Measurements from ENCODE around the gene ZBTB37. TPM values are rescaled to one million over a fixed set of nuclear protein-coding genes. Genes with fewer than 3 reads are reported as not detected.
"Not testable (repeated sequence)": the region's sequence is repeated elsewhere in the genome, so short reads cannot be mapped to it uniquely, and the experiment has no call there.

The ZBTB37 gene
- polyA plus RNA-seq (ENCODE audit: insufficient read depth in 1 of 5, insufficient read length in 5 of 5, low replicate concordance in 1 of 5) = 10 to 100 TPM in 4 of 5 donors, 1 to 10 TPM in 1; 6.3 to 13.0 (median 11.7) TPM
- long read RNA-seq, donor 1, full-length matches to known transcripts = 1 of 1 reads
- long read RNA-seq, donor 1, partial matches to known transcripts = 0 of 1 reads
- long read RNA-seq, donor 1, other reads (novel, unspliced or antisense) = 0 of 1 reads
- long read RNA-seq, donor 2 = 0 reads
- long read RNA-seq, donor 3 = 0 reads
- long read RNA-seq, donor 4 = 0 reads
- long read RNA-seq, donor 5, full-length matches to known transcripts = 1 of 1 reads
- long read RNA-seq, donor 5, partial matches to known transcripts = 0 of 1 reads
- long read RNA-seq, donor 5, other reads (novel, unspliced or antisense) = 0 of 1 reads
- long read RNA-seq, donor 6 = 0 reads
- long read RNA-seq, donor 7, partial matches to known transcripts = 0 of 1 reads
- long read RNA-seq, donor 7, other reads (novel, unspliced or antisense) = 0 of 1 reads
- long read RNA-seq, donor 8 = 0 reads

GRCh38 chr1:173868266-173869020 lies at the start of gene ZBTB37:
ZBTB37 (plus strand) TSS chr1:173868380; CDS start chr1:173870226, 1,846 bp downstream.
- peak; percentile 87 to 90 for DNase-seq

DNA sequence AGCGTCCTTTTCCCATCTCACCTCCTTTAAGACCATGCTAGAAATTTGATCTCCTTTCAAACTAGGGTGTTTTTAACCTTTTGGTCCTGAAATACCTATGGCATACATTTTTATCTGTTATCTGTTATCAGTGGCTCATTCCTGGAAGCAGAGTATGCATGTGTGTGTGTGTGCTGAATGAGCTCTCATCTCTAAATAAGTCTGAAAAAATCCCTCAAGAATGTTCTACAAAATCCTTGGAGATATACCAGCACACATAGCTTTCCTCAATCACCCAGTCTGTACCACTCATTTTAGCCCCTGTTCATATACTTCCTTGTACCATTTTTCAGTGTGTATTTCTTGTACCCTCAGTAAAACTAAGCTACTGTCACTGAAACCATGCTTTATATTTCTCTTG lies 49.7 kb upstream of the ZBTB37 start:
- DNase-seq = no peak

- no peak for DNase-seq
Observed at GRCh38 chr1:173821680-173822079, 46.5 kb upstream of the ZBTB37 start.

GRCh38 chr1:173823781-173824314 lies 44.3 kb upstream of the ZBTB37 start:
- peak in 1 of 2 donors; percentile 1 for DNase-seq

DNA sequence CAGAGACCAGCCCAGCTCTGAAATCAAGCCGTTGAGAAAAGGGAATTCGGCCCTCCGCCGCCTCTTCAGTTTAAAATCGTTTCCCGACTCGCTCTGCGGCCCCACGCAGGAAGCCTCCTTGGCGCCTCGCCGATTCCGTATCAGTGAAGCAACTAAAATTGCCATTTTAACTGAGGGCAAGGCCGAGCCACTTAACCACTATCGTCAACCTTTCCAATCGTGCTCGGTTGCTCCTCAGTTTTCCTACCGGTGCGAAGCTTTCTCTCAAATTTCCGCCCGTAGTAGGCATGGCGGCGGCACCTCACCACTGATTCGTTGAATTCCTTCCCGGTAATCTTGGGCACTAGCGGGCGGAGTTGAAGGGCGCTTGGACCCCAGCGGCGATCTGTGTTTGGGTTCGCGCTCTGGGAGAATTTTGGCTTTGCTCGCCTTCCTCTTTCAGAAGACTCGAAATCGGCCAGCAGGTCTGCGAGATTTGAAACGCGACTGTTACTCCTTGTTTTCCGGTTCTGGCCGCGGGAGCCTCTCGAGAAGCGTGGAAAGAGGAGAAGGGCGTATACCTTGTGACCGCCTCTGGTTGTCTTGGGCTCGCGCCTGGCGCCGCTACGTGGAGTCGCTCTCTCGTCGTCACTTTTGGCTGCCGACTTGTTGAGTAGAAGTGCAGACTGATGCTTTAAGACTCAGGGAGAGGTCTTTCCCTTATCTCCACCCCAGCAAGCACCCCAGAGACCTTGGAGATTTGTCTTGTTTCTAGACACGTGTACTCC lies 43.7 kb upstream of the ZBTB37 start, which contains the start of the genes CENPL and DARS2:
Gene CENPL, minus strand, starts transcription at position 569 of the 767 bp plus-strand sequence. CDS start 13,584 bp downstream, outside the sequence.
Gene DARS2, plus strand, starts transcription at position 359 of the 767 bp plus-strand sequence. CDS start 557 bp downstream, outside the sequence.
- peak; percentile 96 to 98 for DNase-seq

GRCh38 chr1:173827611-173828010 lies 40.6 kb upstream of the ZBTB37 start:
- DNase-seq = no peak

GRCh38 chr1:173832748-173833147 lies 35.4 kb upstream of the ZBTB37 start:
- no peak for DNase-seq

DNA sequence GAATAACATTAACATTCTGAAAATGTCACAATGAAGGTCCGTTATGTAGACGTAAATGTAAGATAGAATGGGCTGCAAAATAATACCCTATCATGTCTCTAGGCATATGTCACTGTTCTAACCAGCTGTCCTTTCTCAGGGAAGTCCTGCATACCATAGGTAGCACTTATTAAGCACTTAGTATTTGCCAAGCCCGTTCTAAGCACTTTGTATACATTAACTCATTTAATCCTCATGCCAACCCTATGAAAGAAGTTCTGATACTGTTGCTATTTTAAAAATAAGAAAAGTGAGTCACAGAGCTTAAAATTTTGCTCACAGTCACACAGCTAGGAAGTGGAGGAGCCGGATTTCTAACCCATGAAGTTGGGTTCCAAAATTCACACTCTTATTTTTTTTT lies 16.1 kb upstream of the ZBTB37 start:
- DNase-seq = no peak

DNA sequence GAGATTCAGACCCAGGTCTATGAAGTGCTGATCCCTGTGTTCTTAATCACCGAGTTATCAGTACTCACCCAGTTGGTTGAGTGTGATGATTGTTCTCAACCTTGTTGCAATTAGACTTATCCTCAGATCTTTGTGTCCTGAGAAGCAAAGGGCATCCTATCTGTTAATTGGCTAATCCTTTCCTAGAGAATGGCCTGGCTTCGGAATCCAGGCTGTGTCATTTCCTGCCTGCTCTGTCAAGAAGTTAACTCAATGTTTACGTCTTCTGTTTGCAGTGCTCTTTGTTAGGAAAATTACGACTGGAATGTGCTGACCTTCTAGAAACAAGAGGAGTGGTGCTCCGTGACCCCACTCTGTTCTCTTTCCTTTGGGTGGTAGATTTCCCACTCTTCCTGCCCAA lies 15.1 kb upstream of the ZBTB37 start:
- DNase-seq = no peak

DNA sequence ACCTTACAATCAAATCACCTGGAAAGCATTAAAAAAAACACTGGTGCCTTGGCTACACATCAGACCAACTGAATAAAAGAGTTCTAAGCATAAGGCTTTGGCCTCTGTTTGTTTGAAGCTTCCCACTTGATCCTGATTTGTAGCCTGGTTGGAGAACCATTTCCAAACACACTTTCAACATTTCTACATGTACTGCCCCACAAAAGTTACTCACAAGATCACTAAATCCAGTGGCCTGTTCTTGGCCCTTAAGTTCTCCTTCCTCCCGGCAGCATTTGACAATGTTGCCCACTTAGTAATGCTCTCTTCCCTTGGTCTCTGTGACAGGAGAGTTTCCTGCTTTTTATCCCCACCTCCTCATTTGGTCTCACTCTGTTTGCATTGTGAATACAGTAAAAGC lies 12.2 kb upstream of the ZBTB37 start:
- DNase-seq = no peak

- DNase-seq = no peak
Observed at GRCh38 chr1:173856903-173857302, 11.3 kb upstream of the ZBTB37 start.

DNA sequence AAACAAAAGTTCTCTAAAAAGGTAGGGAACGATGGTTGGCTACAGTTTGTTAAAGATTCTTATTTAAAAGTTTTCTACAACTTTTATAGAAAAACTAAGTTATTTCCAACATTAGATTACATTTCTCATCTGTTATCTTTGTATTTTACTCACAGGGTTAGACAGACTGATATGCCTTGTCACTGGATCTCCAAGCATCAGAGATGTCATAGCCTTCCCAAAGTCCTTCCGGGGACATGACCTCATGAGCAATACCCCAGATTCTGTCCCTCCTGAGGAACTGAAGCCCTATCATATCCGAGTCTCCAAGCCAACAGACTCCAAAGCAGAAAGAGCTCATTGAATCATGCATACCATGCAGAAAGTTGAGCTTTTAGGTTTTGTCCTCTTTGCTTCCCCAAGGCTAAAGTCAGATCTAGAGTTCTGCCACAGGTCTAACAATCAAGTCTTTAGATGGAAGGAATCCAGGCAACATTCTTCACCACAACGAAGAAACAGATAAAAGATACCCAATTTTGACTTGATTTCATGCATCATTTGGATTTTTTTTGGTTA lies 10.7 kb upstream of the ZBTB37 start:
- no peak for DNase-seq

DNA sequence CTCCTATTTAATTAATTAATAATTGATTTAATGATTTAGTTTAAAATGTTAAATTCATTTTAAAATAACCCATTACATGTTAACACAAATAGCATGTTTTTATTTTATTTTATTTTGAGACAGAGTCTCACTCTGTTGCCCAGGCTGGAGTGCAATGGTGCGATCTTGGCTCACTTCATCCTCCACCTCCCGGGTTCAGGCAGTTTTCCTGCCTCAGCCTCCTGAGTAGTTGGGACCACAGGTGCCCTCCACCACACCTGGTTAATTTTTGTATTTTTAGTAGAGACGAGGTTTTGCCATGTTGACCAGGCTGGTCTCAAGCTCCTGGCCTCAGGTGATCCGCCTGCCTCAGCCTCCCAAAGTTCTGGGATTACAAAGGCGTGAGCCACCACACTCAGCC lies 8.6 kb upstream of the ZBTB37 start:
- not testable (repeated sequence) for DNase-seq

DNA sequence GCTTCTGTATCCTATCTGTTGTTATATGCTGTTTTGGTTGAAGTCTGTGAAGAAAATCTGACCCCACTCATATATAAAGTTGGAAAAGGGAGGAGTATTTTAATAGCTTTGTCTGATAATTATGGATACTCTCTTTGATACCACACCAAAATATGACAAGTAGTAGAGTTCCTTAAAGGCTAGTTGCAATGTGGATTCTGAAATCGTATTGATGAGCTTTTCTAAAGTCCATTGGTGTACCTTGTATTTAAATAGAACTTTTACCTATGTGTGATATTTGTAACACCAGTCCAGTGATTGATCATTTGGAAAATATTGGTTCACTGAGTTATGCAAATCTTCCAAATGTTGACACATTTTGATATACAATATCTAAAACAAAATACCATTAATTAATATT lies 8.1 kb upstream of the ZBTB37 start:
- DNase-seq = no peak

GRCh38 chr1:173861731-173862145 lies 6.4 kb upstream of the ZBTB37 start:
- no peak for DNase-seq

DNA sequence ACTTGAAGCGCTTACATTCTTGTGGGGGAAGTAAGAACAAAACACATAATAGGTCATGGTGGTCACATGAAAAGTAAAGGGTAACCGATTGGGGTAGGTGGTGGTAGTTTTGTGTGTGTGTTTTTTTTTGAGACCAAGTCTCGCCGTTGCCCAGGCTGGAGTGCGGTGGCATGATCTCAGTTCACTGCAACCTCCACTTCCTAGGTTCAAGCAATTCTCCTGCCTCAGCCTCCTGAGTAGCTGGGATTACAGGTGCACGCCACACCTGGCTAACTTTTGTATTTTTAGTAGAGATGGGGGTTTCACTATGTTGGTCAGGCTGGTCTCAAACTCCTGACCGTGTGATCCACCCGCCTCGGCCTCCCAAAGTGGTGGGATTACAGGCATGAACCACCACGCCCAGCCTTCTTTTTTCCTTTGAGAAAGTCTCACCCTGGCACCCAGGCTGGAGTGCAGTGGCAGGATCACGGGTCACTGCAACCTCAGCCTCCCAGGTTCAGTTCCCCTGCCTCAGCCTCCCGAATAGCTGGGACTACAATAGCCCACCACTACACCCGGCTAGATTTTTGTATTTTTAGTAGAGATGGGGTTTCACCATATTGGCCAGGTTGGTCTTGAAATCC lies 5.9 kb upstream of the ZBTB37 start:
- not testable (repeated sequence) for DNase-seq

DNA sequence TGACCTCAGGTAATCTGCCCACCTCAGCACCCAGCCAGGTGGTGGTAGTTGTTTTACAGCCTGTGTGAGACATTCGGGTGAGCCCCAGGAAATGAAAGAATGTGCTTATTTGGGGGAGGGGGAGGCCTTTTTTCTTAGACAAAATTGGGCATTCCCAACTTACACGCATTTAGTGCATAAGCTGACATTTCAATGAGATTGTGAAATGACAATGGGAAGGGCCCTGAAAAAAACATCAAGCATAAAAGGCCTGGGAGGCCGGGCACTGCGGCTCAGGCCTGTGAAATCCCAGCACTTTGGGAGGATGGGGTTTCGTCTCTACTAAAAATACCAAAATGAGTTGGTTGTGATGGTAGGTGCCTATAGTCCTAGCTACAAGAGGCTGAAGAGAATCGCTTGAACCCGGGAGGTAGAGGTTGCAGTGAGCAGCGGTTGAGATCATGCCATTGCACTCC lies 5.4 kb upstream of the ZBTB37 start:
- DNase-seq = no peak

- no peak for DNase-seq
Observed at GRCh38 chr1:173863224-173864161, 4.7 kb upstream of the ZBTB37 start.

GRCh38 chr1:173864179-173864867 lies 3.9 kb upstream of the ZBTB37 start:
- DNase-seq = no peak

Data from right lung (tissue), 10 donors.